ENCODE measurements around the gene ZNF827.

GRCh38 chr4:145799223-145799622, 139.4 kb downstream of the ZNF827 start:
- no peak for TF ChIP-seq CTCF (IDR thresholded peaks at IDR 0.05; ENCODE audit: poor library complexity)
- no peak for TF ChIP-seq EZH2phosphoT487 (IDR thresholded peaks at IDR 0.05; ENCODE audit: low read depth, severe bottlenecking, unreplicated experiment)
- TF ChIP-seq EZH2 (IDR thresholded peaks at IDR 0.05; ENCODE audit: borderline replicate concordance), result no peak
